BLaER1 (cell line): ENCODE data around the gene RGS11.

Experiments
- H3K27ac ChIP-seq: shearing (Covaris generic); formaldehyde crosslinking; 2 replicates; pipeline ENCODE4 v1.8.1; 2022
- H3K27me3 ChIP-seq: shearing (Covaris generic); formaldehyde crosslinking; 2 replicates; pipeline ENCODE4 v1.8.1; 2022
- H3K36me3 ChIP-seq: shearing (Covaris generic); formaldehyde crosslinking; 2 replicates; pipeline ENCODE4 v1.8.1; 2022
- H3K4me1 ChIP-seq: shearing (Covaris generic); formaldehyde crosslinking; 2 replicates; pipeline ENCODE4 v1.8.1; 2022
- H3K4me2 ChIP-seq: shearing (Covaris generic); formaldehyde crosslinking; 2 replicates; pipeline ENCODE4 v1.8.1; 2022
- H3K4me3 ChIP-seq: shearing (Covaris generic); formaldehyde crosslinking; 2 replicates; pipeline ENCODE4 v1.8.1; 2022
- H3K9ac ChIP-seq: shearing (Covaris generic); formaldehyde crosslinking; 2 replicates; pipeline ENCODE4 v1.8.1; 2022
- H3K9me3 ChIP-seq: shearing (Covaris generic); formaldehyde crosslinking; 2 replicates; pipeline ENCODE4 v1.8.1; 2022
- H4K20me1 ChIP-seq: shearing (Covaris generic); formaldehyde crosslinking; 2 replicates; pipeline ENCODE4 v1.8.1; 2022
- Cebpa-rat ChIP-seq: shearing (Covaris generic); IDR thresholded peaks from 2 replicates; pipeline ENCODE4 v1.8.1; 2022

The RGS11 gene

GRCh38 chr16:281660-282255 lies 6.0 kb upstream of the RGS11 start:
- no peak for TF ChIP-seq Cebpa-rat
- Histone ChIP-seq H3K9ac (no peak overlapping the region), H3K4me1 (peaks cover 45% of the 10 kb centered on the region), H3K27ac (no peak overlapping the region), H4K20me1 (peaks cover 6% of the 10 kb centered on the region; the same call in 1 of the 2 replicates), H3K9me3 (peaks cover 4% of the 10 kb centered on the region; the same call in 1 of the 2 replicates), H3K36me3 (peaks cover 6% of the 10 kb centered on the region), H3K4me2 (no peak overlapping the region), H3K4me3 (no peak overlapping the region), H3K27me3 (peaks cover 58% of the 10 kb centered on the region)

- H3K9ac ChIP-seq, result no peak overlapping the region
- H3K27me3 ChIP-seq, result peaks cover 65% of the 10 kb centered on the region
- no peak overlapping the region for H3K4me3 ChIP-seq
- peaks cover 8% of the 10 kb centered on the region; the same call in 1 of the 2 replicates for H4K20me1 ChIP-seq
- H3K4me1 ChIP-seq, result peaks cover 39% of the 10 kb centered on the region
- H3K36me3 ChIP-seq, result no peaks in the 10 kb centered on the region
- H3K4me2 ChIP-seq, result no peak overlapping the region
- no peak overlapping the region for H3K27ac ChIP-seq
- TF ChIP-seq Cebpa-rat, result no peak
- no peaks in the 10 kb centered on the region for H3K9me3 ChIP-seq
These were observed 5.4 kb upstream of the RGS11 start for GRCh38 chr16:280991-281659.

- Histone ChIP-seq H3K27ac (no peak within 1 kb of the TSS), H3K9ac (no peak within 1 kb of the TSS), H4K20me1 (peaks cover 8% of the 10 kb centered on the region; the same call in 1 of the 2 replicates), H3K4me1 (peaks cover 37% of the 10 kb centered on the region), H3K27me3 (peaks cover 70% of the 10 kb centered on the region), H3K4me2 (peak within 1 kb of the TSS; percentile 41), H3K4me3 (no peak within 1 kb of the TSS), H3K36me3 (no peaks in the 10 kb centered on the region), H3K9me3 (no peaks in the 10 kb centered on the region)
- TF ChIP-seq Cebpa-rat, result no peak
These were observed 4.8 kb upstream of the RGS11 start, which contains the start of gene ARHGDIG for GRCh38 chr16:280552-280951. Gene ARHGDIG (plus strand): TSS chr16:280591. CDS start chr16:280681, 90 bp downstream.

- Histone ChIP-seq H4K20me1 (peaks cover 8% of the 10 kb centered on the region; the same call in 1 of the 2 replicates), H3K4me1 (peaks cover 36% of the 10 kb centered on the region), H3K4me3 (no peak overlapping the region), H3K27ac (no peak overlapping the region), H3K9ac (no peak overlapping the region), H3K4me2 (peak overlapping the region; percentile 12; the same call in 1 of the 2 replicates), H3K36me3 (no peaks in the 10 kb centered on the region), H3K27me3 (peaks cover 76% of the 10 kb centered on the region), H3K9me3 (no peaks in the 10 kb centered on the region)
- no peak for TF ChIP-seq Cebpa-rat
These were observed 4.3 kb upstream of the RGS11 start for GRCh38 chr16:280005-280460.

- Histone ChIP-seq H3K36me3 (no peaks in the 10 kb centered on the region), H3K4me2 (peak overlapping the region; percentile 41), H3K27me3 (peaks cover 81% of the 10 kb centered on the region)
These were observed 3.8 kb upstream of the RGS11 start for GRCh38 chr16:279531-279930.

GRCh38 chr16:278863-279366 lies 3.2 kb upstream of the RGS11 start:
- Histone ChIP-seq H3K4me2 (peak overlapping the region; percentile 41), H4K20me1 (peaks cover 8% of the 10 kb centered on the region; the same call in 1 of the 2 replicates)

More at GRCh38 chr16:279531-279930, 3.8 kb upstream of the RGS11 start:
- Histone ChIP-seq H3K27ac (no peak overlapping the region), H3K9ac (no peak overlapping the region), H3K4me3 (no peak overlapping the region), H3K9me3 (no peaks in the 10 kb centered on the region), H3K4me1 (peaks cover 33% of the 10 kb centered on the region), H4K20me1 (peaks cover 8% of the 10 kb centered on the region; the same call in 1 of the 2 replicates)
- TF ChIP-seq Cebpa-rat, result no peak

GRCh38 chr16:276426-277077 lies 808 bp upstream of the RGS11 start:
- H3K9me3 ChIP-seq, result no peaks in the 10 kb centered on the region
- peaks cover 8% of the 10 kb centered on the region; the same call in 1 of the 2 replicates for H4K20me1 ChIP-seq
- TF ChIP-seq Cebpa-rat, result no peak
- H3K9ac ChIP-seq, result no peak overlapping the region
- H3K27me3 ChIP-seq, result peaks cover 74% of the 10 kb centered on the region
- no peaks in the 10 kb centered on the region for H3K36me3 ChIP-seq
- H3K4me2 ChIP-seq, result no peak overlapping the region
- peaks cover 16% of the 10 kb centered on the region for H3K4me1 ChIP-seq
- no peak overlapping the region for H3K4me3 ChIP-seq
- no peak overlapping the region for H3K27ac ChIP-seq

More at GRCh38 chr16:278863-279366, 3.2 kb upstream of the RGS11 start:
- no peak for TF ChIP-seq Cebpa-rat
- no peak overlapping the region for H3K4me3 ChIP-seq
- peaks cover 87% of the 10 kb centered on the region for H3K27me3 ChIP-seq
- H3K9me3 ChIP-seq, result no peaks in the 10 kb centered on the region
- H3K9ac ChIP-seq, result no peak overlapping the region
- H3K4me1 ChIP-seq, result peaks cover 27% of the 10 kb centered on the region
- H3K36me3 ChIP-seq, result no peaks in the 10 kb centered on the region
- no peak overlapping the region for H3K27ac ChIP-seq

GRCh38 chr16:275041-275641 lies 603 bp downstream of the RGS11 start:
- no peak overlapping the region for H3K4me3 ChIP-seq
- peaks cover 8% of the 10 kb centered on the region; the same call in 1 of the 2 replicates for H4K20me1 ChIP-seq
- peaks cover 16% of the 10 kb centered on the region for H3K4me1 ChIP-seq
- H3K9ac ChIP-seq, result no peak overlapping the region
- H3K36me3 ChIP-seq, result no peaks in the 10 kb centered on the region
- H3K27ac ChIP-seq, result no peak overlapping the region
- TF ChIP-seq Cebpa-rat, result no peak
- H3K9me3 ChIP-seq, result no peaks in the 10 kb centered on the region
- H3K27me3 ChIP-seq, result peaks cover 59% of the 10 kb centered on the region
- H3K4me2 ChIP-seq, result peak overlapping the region; percentile 57
